ENCODE results near the gene ZNF467. TPM values are rescaled to one million over a fixed set of nuclear protein-coding genes. Genes with fewer than 3 reads are reported as not detected.

Gene ZNF467
- total RNA-seq, 1 donor from 2014 or later, result 3.4 TPM

GRCh38 chr7:149816794-149817193 lies 43.4 kb upstream of the ZNF467 start:
- no peaks in the 10 kb centered on the region for H3K4me1 Mint-ChIP-seq (ENCODE audit: unreplicated experiment)
- no peaks in the 10 kb centered on the region for H3K36me3 Mint-ChIP-seq (ENCODE audit: unreplicated experiment)
- no peak for TF ChIP-seq CTCF (IDR thresholded peaks at IDR 0.05)
- no peaks in the 10 kb centered on the region for H3K27me3 Mint-ChIP-seq (ENCODE audit: unreplicated experiment)
- no peak overlapping the region for H3K4me3 Mint-ChIP-seq (ENCODE audit: unreplicated experiment)
- DNase-seq (ENCODE audit: extremely low spot score, unreplicated experiment), result no peak
- no peak overlapping the region for H3K27ac Mint-ChIP-seq (ENCODE audit: unreplicated experiment)
- no peaks in the 10 kb centered on the region for H3K9me3 Mint-ChIP-seq (ENCODE audit: unreplicated experiment)

- H3K36me3 Mint-ChIP-seq (ENCODE audit: unreplicated experiment), result no peaks in the 10 kb centered on the region
- no peaks in the 10 kb centered on the region for H3K9me3 Mint-ChIP-seq (ENCODE audit: unreplicated experiment)
Measured at GRCh38 chr7:149816267-149816751, 42.9 kb upstream of the ZNF467 start.

GRCh38 chr7:149815661-149816266 lies 42.4 kb upstream of the ZNF467 start:
- no peaks in the 10 kb centered on the region for H3K9me3 Mint-ChIP-seq (ENCODE audit: unreplicated experiment)
- no peaks in the 10 kb centered on the region for H3K27me3 Mint-ChIP-seq (ENCODE audit: unreplicated experiment)
- no peak overlapping the region for H3K4me3 Mint-ChIP-seq (ENCODE audit: unreplicated experiment)
- H3K4me1 Mint-ChIP-seq (ENCODE audit: unreplicated experiment), result no peaks in the 10 kb centered on the region
- no peak overlapping the region for H3K27ac Mint-ChIP-seq (ENCODE audit: unreplicated experiment)
- no peak for TF ChIP-seq CTCF (IDR thresholded peaks at IDR 0.05)
- no peaks in the 10 kb centered on the region for H3K36me3 Mint-ChIP-seq (ENCODE audit: unreplicated experiment)
- no peak for DNase-seq (ENCODE audit: extremely low spot score, unreplicated experiment)

More at GRCh38 chr7:149816267-149816751, 42.9 kb upstream of the ZNF467 start:
- no peaks in the 10 kb centered on the region for H3K27me3 Mint-ChIP-seq (ENCODE audit: unreplicated experiment)
- no peak overlapping the region for H3K4me3 Mint-ChIP-seq (ENCODE audit: unreplicated experiment)
- no peak overlapping the region for H3K27ac Mint-ChIP-seq (ENCODE audit: unreplicated experiment)
- no peak for TF ChIP-seq CTCF (IDR thresholded peaks at IDR 0.05)
- H3K4me1 Mint-ChIP-seq (ENCODE audit: unreplicated experiment), result no peaks in the 10 kb centered on the region
- DNase-seq (ENCODE audit: extremely low spot score, unreplicated experiment), result no peak

- no peak for TF ChIP-seq CTCF (IDR thresholded peaks at IDR 0.05)
- Mint-ChIP-seq H3K9me3 (ENCODE audit: unreplicated experiment) (no peaks in the 10 kb centered on the region), H3K36me3 (ENCODE audit: unreplicated experiment) (no peaks in the 10 kb centered on the region), H3K27ac (ENCODE audit: unreplicated experiment) (no peak overlapping the region), H3K4me1 (ENCODE audit: unreplicated experiment) (no peaks in the 10 kb centered on the region), H3K27me3 (ENCODE audit: unreplicated experiment) (no peaks in the 10 kb centered on the region), H3K4me3 (ENCODE audit: unreplicated experiment) (no peak overlapping the region)
- no peak for DNase-seq (ENCODE audit: extremely low spot score, unreplicated experiment)
Measured at GRCh38 chr7:149815121-149815520, 41.7 kb upstream of the ZNF467 start.

- no peak overlapping the region for H3K27ac Mint-ChIP-seq (ENCODE audit: unreplicated experiment)
- DNase-seq (ENCODE audit: extremely low spot score, unreplicated experiment), result no peak
- H3K9me3 Mint-ChIP-seq (ENCODE audit: unreplicated experiment), result no peaks in the 10 kb centered on the region
- H3K36me3 Mint-ChIP-seq (ENCODE audit: unreplicated experiment), result no peaks in the 10 kb centered on the region
- H3K4me3 Mint-ChIP-seq (ENCODE audit: unreplicated experiment), result no peak overlapping the region
- no peaks in the 10 kb centered on the region for H3K4me1 Mint-ChIP-seq (ENCODE audit: unreplicated experiment)
- peaks cover 3% of the 10 kb centered on the region for H3K27me3 Mint-ChIP-seq (ENCODE audit: unreplicated experiment)
- TF ChIP-seq CTCF (IDR thresholded peaks at IDR 0.05), result no peak
Measured at GRCh38 chr7:149814494-149814893, 41.1 kb upstream of the ZNF467 start.
